GM10248 (cell line): Measurements from ENCODE around the gene ANKRD50.

Source experiments
- CTCF ChIA-PET: fragments of 300-600 bp; sonication (Branson Sonifier 250); formaldehyde crosslinking; extraction: SDS; loops from one replicate; lab custom pipeline; 2021; ENCODE audit warnings: antibody characterized with exemption; lab: Yijun Ruan, JAX
- POLR2A ChIA-PET: fragments of 350-650 bp; sonication (Branson Sonifier 250); formaldehyde crosslinking; extraction: SDS; loops from one replicate; lab custom pipeline; 2020; ENCODE audit warnings: antibody characterized with exemption; lab: Yijun Ruan, JAX
- DNase-seq: peaks from one replicate; pipeline ENCODE4 v3.0.0; 2012; ENCODE audit errors: extremely low spot score
- CTCF ChIP-seq: IDR thresholded peaks from 2 replicates; pipeline ENCODE4 v1.5.1; 2012; ENCODE audit warnings: mild to moderate bottlenecking, low read depth; ENCODE audit errors: extremely low read depth, missing control alignments, control extremely low read depth

ANKRD50 gene

GRCh38 chr4:124696182-124696581 is 16.4 kb downstream of the ANKRD50 start:
- ChIA-PET POLR2A (no interaction called here), CTCF (no interaction called here)
- DNase-seq = no peak
- TF ChIP-seq CTCF = no peak

GRCh38 chr4:124694946-124695598 is 17.5 kb downstream of the ANKRD50 start:
- ChIA-PET POLR2A (no interaction called here), CTCF (interaction anchor here (1.2 kb wide), 1 partner anchor 11 kb away, joined by 4 read pairs; no protein-coding TSS in a partner anchor)
- no peak for DNase-seq
- TF ChIP-seq CTCF = no peak

DNA sequence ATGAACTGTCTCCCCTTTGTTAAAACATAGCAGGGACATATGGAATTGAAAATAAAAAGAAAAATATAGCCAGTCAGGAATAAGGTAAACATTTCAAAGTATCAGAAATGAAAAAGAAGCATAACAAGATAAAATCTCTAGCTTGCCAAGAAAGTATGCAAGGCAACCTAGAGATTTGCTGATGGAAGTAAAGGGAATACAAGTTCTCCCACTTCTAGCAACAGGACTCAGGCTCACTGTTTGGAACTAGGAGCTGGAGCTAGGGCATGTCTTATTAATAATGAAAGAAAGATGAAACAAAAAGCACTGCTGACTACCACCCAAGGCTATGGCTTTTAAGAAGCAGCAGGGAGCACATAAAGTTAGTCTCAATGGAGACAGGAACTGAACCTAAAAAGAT is 18.2 kb downstream of the ANKRD50 start:
- POLR2A ChIA-PET = no interaction called here
- no peak for DNase-seq
- CTCF ChIA-PET = interaction anchor here (1.2 kb wide), 1 partner anchor 10 kb away, joined by 4 read pairs; no protein-coding TSS in a partner anchor
- no peak for TF ChIP-seq CTCF

GRCh38 chr4:124691801-124692200 is 20.7 kb downstream of the ANKRD50 start:
- no peak for DNase-seq
- no peak for TF ChIP-seq CTCF
- CTCF ChIA-PET = no interaction called here
- POLR2A ChIA-PET = no interaction called here

DNA sequence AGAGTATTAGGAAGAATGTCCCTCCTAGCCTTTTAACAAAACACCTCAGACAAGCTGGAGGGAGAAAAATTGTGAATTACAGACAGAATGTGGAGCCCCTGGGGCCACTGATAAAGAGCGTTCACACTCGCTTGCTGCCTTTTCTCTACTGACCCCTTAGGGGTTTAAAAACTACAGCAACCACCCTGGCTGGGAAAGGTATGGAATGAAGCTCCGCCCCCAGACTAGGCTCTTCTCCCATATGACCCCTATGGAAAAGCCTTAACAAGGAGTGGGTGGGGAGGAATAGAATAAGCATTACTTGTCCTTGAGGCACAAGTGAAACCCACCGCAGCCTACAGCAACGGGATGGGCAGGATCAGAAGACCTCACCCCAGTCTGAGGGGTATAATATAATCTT is 26.3 kb downstream of the ANKRD50 start:
- TF ChIP-seq CTCF = no peak
- ChIA-PET POLR2A (no interaction called here), CTCF (interaction anchor here (1.2 kb wide), 1 partner anchor 16 kb away, joined by 4 read pairs; no protein-coding TSS in a partner anchor)
- DNase-seq = no peak

DNA sequence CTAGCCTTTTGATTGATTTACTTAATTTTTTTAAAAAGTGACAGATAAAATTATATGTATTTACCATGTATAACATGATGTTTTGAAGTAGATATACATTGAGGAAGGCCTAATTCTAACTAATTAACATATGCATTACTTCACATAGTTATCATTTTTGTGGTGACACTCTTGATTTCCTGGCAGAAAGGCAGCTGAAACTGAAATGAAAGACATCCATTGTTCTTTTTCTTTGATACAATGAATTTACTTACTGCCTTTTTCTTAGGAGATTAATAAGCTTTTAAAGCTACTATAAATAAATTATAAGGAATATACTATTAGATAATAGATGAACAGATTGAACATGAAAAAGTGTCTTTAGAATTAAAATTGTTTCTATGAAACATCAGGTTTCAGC is 26.7 kb downstream of the ANKRD50 start:
- CTCF ChIA-PET = interaction anchor here (1.2 kb wide), 1 partner anchor 16 kb away, joined by 4 read pairs; no protein-coding TSS in a partner anchor
- POLR2A ChIA-PET = no interaction called here
- no peak for TF ChIP-seq CTCF
- no peak for DNase-seq
